GM12864 (cell line): ENCODE measurements around the gene COX10.

Experiments used
- DNase-seq: peaks from one replicate; pipeline ENCODE4 v3.0.0-alpha.2; 2011; ENCODE audit warnings: low read depth
- H3K4me3 ChIP-seq: 2 replicates; pipeline ENCODE4 v1.5.1; 2011; ENCODE audit warnings: mild to moderate bottlenecking, low read depth, low read length, control low read depth
- TF ChIP-seq, protein P1 (sequence below): IDR thresholded peaks from 2 replicates; pipeline ENCODE4 v1.5.1; 2011; ENCODE audit warnings: low read depth, mild to moderate bottlenecking, moderate library complexity, low read length, control low read depth, inconsistent platforms; ENCODE audit errors: missing control alignments

Gene COX10

DNA sequence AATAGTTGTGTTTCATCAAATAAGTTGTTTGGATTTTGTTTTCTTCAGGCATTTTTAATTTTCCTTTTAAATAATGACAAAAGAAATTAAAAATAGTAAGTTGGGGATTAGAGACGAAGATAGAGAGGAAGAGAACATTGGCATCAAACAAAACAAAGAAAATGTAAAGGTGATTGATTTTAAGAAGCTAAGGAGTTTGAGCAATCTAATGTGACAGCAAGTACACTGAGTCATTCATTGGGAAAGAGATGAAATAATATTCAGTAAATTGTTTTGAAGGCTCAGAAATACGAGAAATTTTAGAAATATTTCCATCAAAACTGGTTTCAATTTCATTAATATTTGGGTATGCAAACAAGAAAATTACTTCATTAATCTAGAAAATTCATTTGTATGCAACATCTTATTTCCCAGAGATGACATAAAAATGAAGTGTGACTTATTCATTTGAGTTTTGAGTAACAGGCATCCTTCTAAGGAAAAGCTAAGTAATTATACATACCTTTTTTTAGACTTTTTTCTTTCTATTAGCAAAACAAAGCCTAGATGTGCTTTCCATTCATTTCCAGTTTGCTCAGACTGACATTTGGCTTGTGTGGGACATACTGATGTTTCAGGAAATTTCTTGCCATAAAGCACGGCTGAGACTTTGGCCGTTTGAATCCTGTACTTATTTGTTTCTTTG, 66.7 kb downstream of the COX10 start:
- TF ChIP-seq, protein P1, sequence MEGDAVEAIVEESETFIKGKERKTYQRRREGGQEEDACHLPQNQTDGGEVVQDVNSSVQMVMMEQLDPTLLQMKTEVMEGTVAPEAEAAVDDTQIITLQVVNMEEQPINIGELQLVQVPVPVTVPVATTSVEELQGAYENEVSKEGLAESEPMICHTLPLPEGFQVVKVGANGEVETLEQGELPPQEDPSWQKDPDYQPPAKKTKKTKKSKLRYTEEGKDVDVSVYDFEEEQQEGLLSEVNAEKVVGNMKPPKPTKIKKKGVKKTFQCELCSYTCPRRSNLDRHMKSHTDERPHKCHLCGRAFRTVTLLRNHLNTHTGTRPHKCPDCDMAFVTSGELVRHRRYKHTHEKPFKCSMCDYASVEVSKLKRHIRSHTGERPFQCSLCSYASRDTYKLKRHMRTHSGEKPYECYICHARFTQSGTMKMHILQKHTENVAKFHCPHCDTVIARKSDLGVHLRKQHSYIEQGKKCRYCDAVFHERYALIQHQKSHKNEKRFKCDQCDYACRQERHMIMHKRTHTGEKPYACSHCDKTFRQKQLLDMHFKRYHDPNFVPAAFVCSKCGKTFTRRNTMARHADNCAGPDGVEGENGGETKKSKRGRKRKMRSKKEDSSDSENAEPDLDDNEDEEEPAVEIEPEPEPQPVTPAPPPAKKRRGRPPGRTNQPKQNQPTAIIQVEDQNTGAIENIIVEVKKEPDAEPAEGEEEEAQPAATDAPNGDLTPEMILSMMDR: no peak
- no peak for DNase-seq
- H3K4me3 ChIP-seq: no peak overlapping the region

DNA sequence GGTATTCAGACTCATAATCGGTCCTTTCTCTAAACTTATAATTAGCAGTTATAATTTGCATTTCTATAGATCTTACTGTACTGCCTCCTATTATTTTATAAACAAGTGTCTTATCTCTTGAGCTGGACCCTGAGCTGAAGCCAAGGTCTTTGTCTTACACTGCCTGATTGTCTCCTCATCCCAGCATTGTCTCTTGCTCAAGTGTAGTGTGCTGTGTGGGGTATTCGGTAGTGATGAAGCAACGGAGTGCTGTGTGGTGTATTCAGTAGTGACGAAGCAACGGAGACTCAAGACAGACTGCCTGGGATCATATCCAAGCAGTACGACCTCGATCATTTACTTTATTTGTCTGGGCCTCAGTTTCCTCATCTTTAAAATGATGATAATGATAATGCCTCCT, 69.3 kb downstream of the COX10 start:
- TF ChIP-seq, protein P1: no peak
- no peak overlapping the region for H3K4me3 ChIP-seq
- no peak for DNase-seq

- TF ChIP-seq, protein P1: no peak
- H3K4me3 ChIP-seq: no peak overlapping the region
- no peak for DNase-seq
Measured at GRCh38 chr17:14143688-14144087, 74.4 kb downstream of the COX10 start.

DNA sequence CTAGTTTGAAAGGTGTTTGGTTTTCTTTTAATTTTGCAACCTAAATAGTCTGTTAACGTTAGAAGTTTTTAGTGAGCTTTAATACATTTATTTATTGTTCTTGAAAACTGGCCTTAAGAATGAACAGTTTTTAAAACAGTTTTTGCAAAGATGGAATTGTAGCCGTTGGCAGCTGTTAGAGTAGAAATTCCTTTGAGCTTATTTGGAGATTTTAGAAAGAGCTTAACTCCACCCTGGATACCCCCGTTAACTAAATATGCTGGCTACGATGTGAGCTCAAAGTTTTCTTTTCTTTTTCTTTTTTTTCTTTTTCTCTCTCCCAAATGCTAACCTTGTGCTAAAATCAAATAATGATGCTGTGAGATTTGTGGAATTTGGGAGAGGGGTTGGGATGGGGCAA, 75.2 kb downstream of the COX10 start:
- TF ChIP-seq, protein P1: no peak
- H3K4me3 ChIP-seq: no peak overlapping the region
- no peak for DNase-seq

- TF ChIP-seq, protein P1: no peak
- DNase-seq: no peak
- H3K4me3 ChIP-seq: no peak overlapping the region
Measured at GRCh38 chr17:14149751-14150150, 80.4 kb downstream of the COX10 start.

DNA sequence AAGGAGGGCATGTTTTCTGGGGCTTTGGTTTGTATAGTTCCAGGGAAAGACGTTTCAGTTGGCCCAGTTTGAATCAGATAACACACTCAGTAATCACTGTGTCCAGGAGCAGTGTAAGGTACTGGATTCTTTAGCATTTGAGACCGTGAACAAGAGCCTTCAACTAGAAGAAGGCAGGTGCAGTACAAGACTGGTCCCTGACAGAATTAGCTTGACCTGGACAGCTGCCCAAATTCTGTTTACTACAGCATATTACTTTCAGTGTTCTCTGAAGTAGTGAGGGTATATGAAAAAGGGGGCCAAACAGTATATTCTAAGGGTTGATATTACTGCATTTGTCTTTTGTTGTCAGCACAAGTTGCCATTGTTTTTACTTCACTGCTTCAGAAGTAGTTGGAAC, 81.3 kb downstream of the COX10 start:
- TF ChIP-seq, protein P1: no peak
- no peak for DNase-seq
- H3K4me3 ChIP-seq: no peak overlapping the region

DNA sequence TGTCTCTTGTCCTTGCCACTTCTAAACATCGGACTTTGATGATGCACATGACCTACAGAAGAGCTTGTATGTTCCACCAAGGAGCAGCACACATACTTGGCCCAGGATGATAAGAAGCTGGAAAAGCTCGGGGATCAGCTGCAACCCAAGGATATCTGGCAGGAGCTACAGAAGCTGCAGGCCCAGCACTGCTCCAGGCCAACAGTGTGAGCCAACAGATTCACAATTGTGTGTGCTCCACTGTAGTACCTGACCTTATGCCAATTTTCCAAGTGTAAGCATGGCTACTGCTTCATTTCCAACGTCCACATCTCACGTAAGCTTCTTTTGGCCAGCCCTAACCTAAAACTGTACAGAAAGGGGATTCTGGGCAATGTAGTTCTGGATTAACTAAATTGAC, 83.4 kb downstream of the COX10 start:
- DNase-seq: no peak
- TF ChIP-seq, protein P1: no peak

More for the DNA sequence above, 83.4 kb downstream of the COX10 start:
- H3K4me3 ChIP-seq: no peak overlapping the region
